Measurements from ENCODE around the gene MEGF11.
A peak's percentile ranks its signal among the peaks of the same experiment; 100 is the strongest.

MEGF11 gene

GRCh38 chr15:66238318-66238717, 15.2 kb downstream of the MEGF11 start:
- DNase-seq: no peak

DNA sequence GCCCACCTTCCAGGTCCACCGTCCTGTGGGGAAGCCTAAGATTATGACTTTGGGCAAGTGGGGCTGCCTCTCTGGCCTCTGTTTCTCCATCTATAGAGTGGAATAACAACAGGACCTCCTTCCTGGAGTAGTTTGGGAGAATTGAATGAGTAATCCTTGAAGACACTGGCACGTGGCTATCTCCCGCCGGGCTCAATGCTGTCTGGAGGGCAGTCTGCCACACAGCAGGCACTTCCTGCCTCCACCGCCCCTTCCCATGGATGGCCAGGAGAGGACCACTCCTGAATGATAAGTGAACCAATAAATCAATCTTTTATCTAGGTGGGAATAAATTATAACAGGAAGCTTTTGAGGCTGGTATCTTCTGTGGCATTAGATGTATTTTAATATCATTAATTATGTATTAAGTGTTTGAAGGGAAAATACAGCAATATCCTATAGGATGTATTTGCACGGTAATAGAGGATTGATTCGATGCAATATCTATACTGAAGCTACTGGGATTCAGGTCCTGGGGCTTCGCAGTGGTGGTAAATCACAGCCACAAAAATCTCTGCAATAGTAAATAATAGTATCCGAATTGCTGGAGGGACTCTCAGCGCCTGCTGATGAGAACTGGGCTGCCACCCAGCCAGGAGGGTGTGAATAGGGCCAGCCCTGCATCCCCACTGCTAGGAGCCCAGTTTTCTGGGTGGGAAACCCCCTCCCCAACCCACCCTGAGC, 15.9 kb downstream of the MEGF11 start:
- no peak for DNase-seq

- DNase-seq: no peak
These were observed 16.7 kb downstream of the MEGF11 start for GRCh38 chr15:66236806-66237375.

GRCh38 chr15:66235866-66236265, 17.7 kb downstream of the MEGF11 start:
- DNase-seq: no peak

DNA sequence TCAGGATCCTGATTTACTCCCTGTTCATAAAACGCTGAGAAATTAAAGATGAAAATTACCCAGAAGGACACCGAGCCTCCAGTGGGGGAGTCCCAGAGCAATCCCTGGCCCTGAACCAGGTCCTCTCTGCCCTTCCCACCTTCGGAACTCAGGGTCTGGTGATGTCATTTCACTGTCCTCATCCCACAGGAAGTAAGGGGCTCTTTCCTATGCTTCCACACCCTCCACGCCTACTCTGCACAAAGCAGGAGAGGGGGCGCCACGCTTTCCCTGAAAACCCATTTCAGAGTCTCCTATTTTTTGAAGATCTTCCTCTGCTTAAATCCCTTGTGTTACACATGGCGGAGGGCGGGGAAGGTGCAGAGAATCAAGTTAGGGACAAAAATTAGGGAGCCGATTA, 18.8 kb downstream of the MEGF11 start:
- no peak for DNase-seq

GRCh38 chr15:66233487-66234415, 19.8 kb downstream of the MEGF11 start:
- no peak for DNase-seq

DNA sequence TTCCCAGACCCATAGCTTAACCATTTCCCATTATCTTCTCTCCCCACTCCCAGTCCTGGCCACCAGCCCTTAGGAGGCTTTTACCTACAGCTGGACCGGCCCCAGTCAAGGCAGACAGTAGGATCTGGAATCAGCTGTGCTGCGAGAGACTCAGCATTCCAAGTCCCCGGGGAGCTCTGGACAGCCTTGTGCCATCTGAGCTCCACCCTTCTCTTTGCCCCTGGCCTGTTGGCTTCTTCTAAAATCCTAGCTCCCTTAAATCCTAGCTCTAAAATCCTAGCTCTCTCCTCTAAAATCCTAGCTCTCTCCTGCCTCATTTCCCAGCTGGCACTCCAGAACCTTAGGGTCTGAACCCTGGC, 21.3 kb downstream of the MEGF11 start:
- DNase-seq: no peak

DNA sequence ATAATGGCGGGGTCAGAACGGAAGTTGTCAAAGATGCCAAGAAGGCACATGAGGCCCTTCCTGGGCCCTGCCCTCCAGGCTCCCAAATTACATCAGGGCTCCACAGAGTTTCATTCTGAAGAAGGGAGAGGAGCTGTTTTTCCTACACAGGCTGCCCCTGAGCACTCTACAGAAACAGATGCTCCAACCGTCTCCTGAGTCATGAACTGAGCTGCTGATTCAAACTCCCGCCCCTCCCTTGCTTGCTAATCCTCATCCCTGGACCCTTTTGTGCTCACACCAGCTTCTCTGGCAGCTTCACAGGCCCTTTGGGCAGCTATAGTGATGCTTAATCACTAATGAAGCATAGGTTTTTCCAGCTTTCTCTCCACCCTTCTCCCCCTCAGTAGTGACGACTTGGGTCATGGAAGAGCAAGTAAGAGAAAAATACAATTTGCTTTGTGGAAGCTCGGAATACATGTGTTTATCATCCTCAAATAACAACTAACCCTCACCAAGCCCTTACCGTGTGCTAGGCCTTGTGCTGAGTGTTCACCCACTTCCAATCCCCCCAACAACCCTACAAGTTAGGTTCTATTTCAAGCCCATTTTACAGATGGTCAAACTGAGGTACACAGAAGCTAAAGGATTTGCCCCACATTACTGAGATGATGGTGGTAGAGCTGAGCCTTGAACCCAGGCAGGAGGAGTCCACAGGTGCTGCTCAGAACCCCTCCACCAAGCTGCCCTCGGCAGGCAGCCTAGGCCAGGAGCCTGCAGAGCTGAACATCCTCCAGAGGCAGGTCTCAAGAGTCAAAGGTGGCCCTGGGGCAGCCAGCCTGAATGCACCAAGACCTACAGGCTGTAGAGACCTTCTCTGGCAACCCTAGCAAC, 21.9 kb downstream of the MEGF11 start:
- DNase-seq: no peak

DNA sequence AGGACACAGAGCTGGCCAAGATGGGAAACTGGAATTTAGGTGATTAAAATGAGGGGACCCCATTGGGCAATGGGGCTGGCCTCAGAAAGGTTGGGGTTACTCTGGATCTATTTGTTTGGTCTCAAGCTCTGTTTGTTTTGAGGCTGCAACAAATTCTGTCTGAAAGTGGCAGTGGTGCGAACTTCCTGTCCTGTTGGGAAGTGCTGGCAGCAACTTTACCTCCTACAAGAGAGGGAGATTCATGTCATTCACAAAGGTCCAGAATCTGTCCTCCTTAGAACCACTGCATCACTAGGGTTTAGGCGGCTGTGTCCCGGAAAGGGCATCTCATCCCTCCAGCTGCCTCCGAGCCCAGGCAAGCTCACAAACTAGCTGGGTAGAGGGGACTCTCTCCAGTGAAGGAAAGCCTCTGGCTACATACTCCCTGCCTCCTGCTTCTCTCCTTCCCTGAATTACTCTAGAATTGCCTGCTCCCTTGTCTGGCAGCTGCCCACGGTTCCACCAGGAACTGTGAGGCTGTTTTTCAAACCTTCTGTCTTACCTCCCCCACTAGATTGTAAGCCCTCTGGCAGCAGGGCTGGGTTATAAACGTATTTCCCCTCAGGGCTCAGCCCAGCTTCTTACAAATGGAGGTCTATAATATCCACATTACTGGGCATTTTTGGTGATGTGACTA, 23.6 kb downstream of the MEGF11 start:
- DNase-seq: no peak

- no peak for DNase-seq
These were observed 24.5 kb downstream of the MEGF11 start for GRCh38 chr15:66228807-66229735.

DNA sequence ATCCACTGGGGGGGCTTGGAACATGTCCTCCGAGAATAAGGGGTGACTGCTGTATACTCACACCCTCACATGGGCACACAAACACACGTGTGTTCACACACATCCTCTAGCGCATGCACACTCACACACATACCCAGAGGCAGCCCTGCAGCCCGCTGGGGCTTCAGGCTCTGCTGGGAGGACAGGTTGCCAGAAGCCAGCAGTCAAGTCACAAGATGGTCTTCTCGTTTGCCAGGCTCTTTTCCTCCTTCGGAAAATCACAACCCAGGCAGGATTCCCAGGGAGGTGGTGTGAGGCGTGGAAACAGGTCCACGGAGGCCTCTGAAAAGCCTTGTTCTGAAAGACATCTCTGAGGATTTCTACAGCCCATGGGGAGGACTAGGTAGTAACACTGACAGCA, 26.8 kb downstream of the MEGF11 start:
- no peak for DNase-seq

DNA sequence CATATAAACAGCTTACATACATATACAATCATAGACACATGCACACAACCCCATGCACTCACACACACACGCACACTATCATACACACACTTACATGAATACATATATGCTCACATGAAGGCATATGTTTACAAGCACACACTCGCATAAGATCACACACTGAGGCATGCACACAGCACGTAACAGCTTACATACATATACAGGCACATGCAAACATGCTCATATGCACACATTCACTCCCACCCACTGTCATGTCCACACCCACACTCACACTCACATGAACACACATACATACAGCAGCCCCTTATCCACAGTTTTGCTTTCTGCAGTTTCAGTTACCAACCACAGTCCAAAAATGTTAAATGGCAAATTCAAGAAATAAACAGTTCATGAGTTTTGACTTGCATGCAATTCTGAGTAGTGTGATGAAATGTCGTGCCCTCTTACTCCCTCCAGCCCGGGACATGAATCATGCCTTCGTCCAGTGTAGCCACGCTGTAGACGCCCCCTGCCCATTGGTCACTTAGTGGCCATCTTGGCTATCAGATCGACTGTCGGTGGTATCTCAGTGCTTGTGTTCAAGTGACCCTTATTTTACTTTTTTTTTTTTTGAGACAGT, 27.8 kb downstream of the MEGF11 start:
- DNase-seq: no peak

DNA sequence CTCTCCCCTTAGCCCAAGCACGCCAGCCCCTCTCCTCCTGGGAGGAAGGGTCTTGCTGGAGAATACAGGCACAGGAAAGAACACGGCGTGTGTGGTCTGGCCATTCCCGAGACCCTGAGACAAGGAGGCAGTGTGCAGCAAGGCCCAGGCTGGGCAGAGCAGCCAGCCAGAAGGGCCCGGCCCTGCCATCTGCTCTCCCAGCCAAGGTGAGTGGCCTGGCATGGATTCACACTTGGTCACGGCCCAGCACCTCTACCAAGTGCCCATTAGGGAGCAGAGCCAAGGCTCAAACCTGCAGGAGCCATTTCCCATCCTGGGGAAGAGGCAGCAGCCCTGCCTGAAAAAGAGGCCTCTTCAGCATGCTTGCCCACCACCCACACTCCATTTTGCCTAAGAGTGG, 28.6 kb downstream of the MEGF11 start:
- peak; percentile 41 for DNase-seq

GRCh38 chr15:66222273-66223198, 31.0 kb downstream of the MEGF11 start:
- no peak for DNase-seq

DNA sequence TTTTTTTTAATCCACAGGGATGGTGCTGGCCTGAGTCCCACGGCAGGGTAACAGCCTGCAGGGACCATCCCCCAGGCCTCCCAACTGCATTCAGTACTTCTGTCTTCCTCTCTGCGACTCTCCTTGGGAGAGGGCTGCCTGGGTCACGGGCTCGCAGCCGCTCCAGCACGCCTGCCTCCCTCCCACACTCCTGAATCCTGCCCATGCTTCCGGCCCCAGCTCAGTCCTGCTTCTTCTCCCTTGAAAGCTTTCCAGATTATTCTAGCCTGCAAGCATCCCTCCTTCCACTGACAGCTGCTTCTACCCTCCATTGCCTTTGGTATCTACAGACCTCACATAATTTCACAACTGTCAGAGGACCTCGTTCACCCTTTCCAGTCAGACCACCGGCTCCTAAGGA, 32.4 kb downstream of the MEGF11 start:
- DNase-seq: peak; percentile 33

DNA sequence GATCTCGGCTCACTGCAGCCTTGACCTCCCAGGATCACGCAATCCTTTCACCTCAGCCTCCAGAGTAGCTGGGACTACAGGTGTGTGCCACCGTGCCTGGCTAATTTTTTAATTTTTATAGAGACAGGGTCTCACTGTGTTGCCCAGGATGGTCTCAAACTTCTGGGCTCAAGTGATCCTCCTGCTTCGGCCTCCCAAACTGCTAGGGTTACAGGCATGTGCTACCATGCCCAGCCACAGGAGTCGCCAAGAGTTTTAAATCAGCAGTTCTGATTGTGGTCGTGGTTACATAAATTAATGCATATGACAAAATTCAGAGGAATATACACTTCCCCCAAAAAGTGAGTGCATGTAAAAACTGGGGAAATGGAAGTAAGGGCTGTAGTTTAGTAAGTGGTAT, 32.9 kb downstream of the MEGF11 start:
- DNase-seq: no peak

GRCh38 chr15:66219339-66219738, 34.2 kb downstream of the MEGF11 start:
- DNase-seq: no peak

DNA sequence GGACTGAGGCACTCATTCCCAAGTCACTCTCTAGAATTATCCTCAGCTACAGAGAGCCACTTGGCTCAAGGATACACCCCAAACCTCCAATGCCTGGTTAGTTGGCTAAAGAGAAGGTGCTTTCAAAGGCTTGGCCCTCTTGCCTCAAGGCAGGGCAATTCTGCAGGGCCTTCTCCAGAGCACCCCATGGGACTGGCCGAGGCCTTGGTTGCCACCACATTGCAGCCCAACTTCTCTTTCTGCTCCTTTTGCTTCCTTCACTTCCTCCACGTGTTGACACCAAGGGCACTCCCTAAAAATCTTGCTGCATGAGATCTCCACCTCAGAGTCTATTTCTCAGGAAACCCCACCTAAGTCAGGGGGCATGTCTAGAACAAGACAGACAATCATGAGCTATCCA, 36.7 kb downstream of the MEGF11 start:
- no peak for DNase-seq

GRCh38 chr15:66215811-66216210, 37.7 kb downstream of the MEGF11 start:
- no peak for DNase-seq

- DNase-seq: no peak
These were observed 39.3 kb downstream of the MEGF11 start for GRCh38 chr15:66214246-66214645.
